Esophagus squamous epithelium (tissue), 5 donors: ENCODE results near the gene GPC5. TPM values are rescaled to one million over a fixed set of nuclear protein-coding genes. Genes with fewer than 3 reads are reported as not detected.

Source experiments
- DNase-seq: peaks from one replicate; lab custom pipeline; 2025; lab: John Stamatoyannopoulos, UW
- H3K27ac ChIP-seq, 4 donors: fragments of 200-600 bp; sonication (generic); one replicate each; pipeline ENCODE4 v1.5.1; 2016 to 2019; ENCODE audit warnings: mild to moderate bottlenecking in 1 of 4
- H3K27me3 ChIP-seq, 4 donors: fragments of 200-600 bp; sonication (generic); 1 replicate in 3 of 4; 2 replicates in 1 of 4; pipeline versions ENCODE4 v1.5.1 to v1.6.0; 2017 to 2021; ENCODE audit warnings: antibody characterized with exemption in 1 of 4
- H3K36me3 ChIP-seq, 3 donors: fragments of 200-600 bp; sonication (generic); one replicate each; pipeline ENCODE4 v1.5.1; 2016 to 2019
- H3K4me1 ChIP-seq, 3 donors: fragments of 200-600 bp; sonication (generic); one replicate each; pipeline ENCODE4 v1.5.1; 2017 to 2019
- H3K4me3 ChIP-seq, 4 donors: fragments of 200-600 bp; sonication (generic); 1 replicate in 3 of 4; 2 replicates in 1 of 4; pipeline ENCODE4 v1.5.1; 2016 to 2019; ENCODE audit warnings: mild to moderate bottlenecking in 2 of 4, moderate library complexity in 1 of 4
- H3K9me3 ChIP-seq, 3 donors: fragments of 200-600 bp; sonication (generic); one replicate each; pipeline ENCODE4 v1.5.1; 2016 to 2019
- CTCF ChIP-seq, 6 experiments: fragments of 450-650 bp in 4 of 6; fragments of 200-600 bp in 2 of 6; sonication (generic) in 2 of 6; IDR thresholded peaks; one replicate each; pipeline ENCODE4 v1.5.1; 2016 to 2019; ENCODE audit warnings: antibody characterized with exemption in 6 of 6, mild to moderate bottlenecking in 4 of 6, moderate library complexity in 4 of 6
- POLR2A ChIP-seq, 4 donors: fragments of 450-650 bp; IDR thresholded peaks; one replicate each; pipeline ENCODE4 v1.6.1; 2017; ENCODE audit warnings: antibody characterized with exemption in 4 of 4, mild to moderate bottlenecking in 4 of 4, moderate library complexity in 3 of 4
- WGBS, 2 donors: methylation state at CpG; one replicate each; pipeline ENCODE4 v1.1.5; 2018; 5-methylcytosine and 5-hydroxymethylcytosine counted together
- intact Hi-C: fragments of 100-400 bp; cut with DNase I; formaldehyde crosslinking; loops from one replicate; pipeline ENCODE4 v1.15.0; 2022
- total RNA-seq, 4 donors: library from RNA; depleted of rRNA; stranded (reverse); fragments of >200 nt; gene quantifications; one replicate each; pipeline ENCODE4 v1.1.0, GENCODE V29; 2016
- donor health status: DM: yes; HTN: yes; CAD: no.

GPC5 gene
- total RNA-seq, 4 donors from 2014 or later = not detected

GRCh38 chr13:91845612-91846011, 447.2 kb downstream of the GPC5 start:
- no peak for DNase-seq
- Histone ChIP-seq H3K4me1 (no peaks in the 10 kb centered on the region), H3K27me3 (no peaks in the 10 kb centered on the region), H3K27ac (no peak overlapping the region), H3K36me3 (no peaks in the 10 kb centered on the region), H3K4me3 (no peak overlapping the region), H3K9me3 (peaks cover 0 to 4% (median 0%) of the 10 kb centered on the region in 3 donors)
- no peak for TF ChIP-seq POLR2A (IDR thresholded peaks at IDR 0.05)
- TF ChIP-seq CTCF (IDR thresholded peaks at IDR 0.05) = no peak
- intact Hi-C loops = no loop called here
- 50 to 67% methylated on average over 3 of the region's 3 CpGs for WGBS, 2 donors

GRCh38 chr13:91863699-91864098, 465.3 kb downstream of the GPC5 start:
- TF ChIP-seq CTCF (IDR thresholded peaks at IDR 0.05) = no peak
- TF ChIP-seq POLR2A (IDR thresholded peaks at IDR 0.05) = no peak
- Histone ChIP-seq H3K36me3 (no peaks in the 10 kb centered on the region), H3K27ac (no peak overlapping the region), H3K4me1 (no peaks in the 10 kb centered on the region), H3K9me3 (no peaks in the 10 kb centered on the region), H3K4me3 (no peak overlapping the region), H3K27me3 (no peaks in the 10 kb centered on the region)
- intact Hi-C loops = no loop called here
- DNase-seq = no peak
- 26 to 38% methylated on average over 1 of the region's 1 CpG for WGBS, 2 donors

GRCh38 chr13:91868351-91868750, 469.9 kb downstream of the GPC5 start:
- DNase-seq = no peak
- intact Hi-C loops = no loop called here
- H3K36me3 ChIP-seq = no peaks in the 10 kb centered on the region
- no peaks in the 10 kb centered on the region for H3K27me3 ChIP-seq
- TF ChIP-seq POLR2A (IDR thresholded peaks at IDR 0.05) (no peak), CTCF (IDR thresholded peaks at IDR 0.05) (no peak)
- no peak overlapping the region for H3K4me3 ChIP-seq
- no peak overlapping the region for H3K27ac ChIP-seq
- H3K4me1 ChIP-seq = no peaks in the 10 kb centered on the region
- H3K9me3 ChIP-seq = no peaks in the 10 kb centered on the region

GRCh38 chr13:91878491-91878890, 480.1 kb downstream of the GPC5 start:
- H3K9me3 ChIP-seq = no peaks in the 10 kb centered on the region
- no peaks in the 10 kb centered on the region for H3K27me3 ChIP-seq
- no peaks in the 10 kb centered on the region for H3K4me1 ChIP-seq
- H3K4me3 ChIP-seq = no peak overlapping the region
- 61 to 62% methylated on average over 3 of the region's 3 CpGs for WGBS, 2 donors
- H3K27ac ChIP-seq = no peak overlapping the region
- intact Hi-C loops = no loop called here
- TF ChIP-seq POLR2A (IDR thresholded peaks at IDR 0.05) (no peak), CTCF (IDR thresholded peaks at IDR 0.05) (no peak)
- H3K36me3 ChIP-seq = no peaks in the 10 kb centered on the region
- no peak for DNase-seq

GRCh38 chr13:91879360-91879759, 480.9 kb downstream of the GPC5 start:
- peaks cover 0 to 3% (median 0%) of the 10 kb centered on the region in 3 donors for H3K9me3 ChIP-seq
- WGBS, 2 donors = 91 to 100% methylated on average over 2 of the region's 2 CpGs
- no peaks in the 10 kb centered on the region for H3K36me3 ChIP-seq
- no peaks in the 10 kb centered on the region for H3K4me1 ChIP-seq
- intact Hi-C loops = no loop called here
- TF ChIP-seq POLR2A (IDR thresholded peaks at IDR 0.05) = no peak
- TF ChIP-seq CTCF (IDR thresholded peaks at IDR 0.05) = no peak
- DNase-seq = no peak
- H3K27ac ChIP-seq = no peak overlapping the region
- H3K4me3 ChIP-seq = no peak overlapping the region
- no peaks in the 10 kb centered on the region for H3K27me3 ChIP-seq
